Tibial nerve (tissue), 4 donors: ENCODE measurements around the gene CALU. TPM values are rescaled to one million over a fixed set of nuclear protein-coding genes. Genes with fewer than 3 reads are reported as not detected.

ENCODE experiments used
- DNase-seq, 2 donors: peaks; one replicate each; pipeline ENCODE4 v3.0.0-alpha.2; 2019; ENCODE audit warnings: low spot score in 2 of 2
- H3K27ac ChIP-seq, 4 donors: fragments of 200-600 bp; sonication (generic) in 3 of 4; one replicate each; pipeline ENCODE4 v1.5.1; 2017 to 2019; ENCODE audit warnings: mild to moderate bottlenecking in 1 of 4
- H3K27me3 ChIP-seq, 2 donors: fragments of 200-600 bp; sonication (generic) in 1 of 2; one replicate each; pipeline versions ENCODE4 v1.5.1 to v1.6.0; 2017 to 2019
- H3K36me3 ChIP-seq, 3 donors: fragments of 200-600 bp; sonication (generic); one replicate each; pipeline ENCODE4 v1.5.1; 2018 to 2019
- H3K4me1 ChIP-seq, 4 donors: fragments of 200-600 bp; sonication (generic) in 3 of 4; one replicate each; pipeline ENCODE4 v1.5.1; 2017 to 2019
- H3K4me3 ChIP-seq, 4 donors: fragments of 200-600 bp; sonication (generic) in 3 of 4; one replicate each; pipeline ENCODE4 v1.5.1; 2017 to 2019; ENCODE audit warnings: mild to moderate bottlenecking in 1 of 4, moderate library complexity in 1 of 4
- H3K9me3 ChIP-seq, 4 donors: fragments of 200-600 bp; sonication (generic) in 3 of 4; one replicate each; pipeline ENCODE4 v1.5.1; 2017 to 2019
- EP300 ChIP-seq, 2 donors: sonication (generic); formaldehyde crosslinking; IDR thresholded peaks; one replicate each; pipeline ENCODE4 v1.6.1; 2017; ENCODE audit warnings: antibody characterized with exemption in 2 of 2, mild to moderate bottlenecking in 1 of 2
- POLR2A ChIP-seq, 2 donors: fragments of 450-650 bp; IDR thresholded peaks; one replicate each; pipeline ENCODE4 v1.6.1; 2017; ENCODE audit warnings: antibody characterized with exemption in 2 of 2, mild to moderate bottlenecking in 2 of 2, moderate library complexity in 2 of 2
- WGBS, 2 donors: methylation state at CpG; one replicate each; pipeline ENCODE4 v1.1.5; 2018; 5-methylcytosine and 5-hydroxymethylcytosine counted together
- total RNA-seq, 4 donors: library from RNA; depleted of rRNA; stranded (reverse); fragments of >200 nt; gene quantifications; one replicate each; pipeline ENCODE4 v1.1.0, GENCODE V29; 2016
- TF ChIP-seq, protein P1 (sequence below), 5 experiments: fragments of 200-600 bp in 3 of 5; fragments of 450-650 bp in 2 of 5; sonication (generic) in 3 of 5; IDR thresholded peaks; one replicate each; pipeline ENCODE4 v1.5.1; 2016 to 2019; ENCODE audit warnings: antibody characterized with exemption in 5 of 5, mild to moderate bottlenecking in 3 of 5, moderate library complexity in 2 of 5

Gene CALU
- total RNA-seq, 4 donors from 2014 or later, result 77.3 to 94.8 (median 90.0) TPM

DNA sequence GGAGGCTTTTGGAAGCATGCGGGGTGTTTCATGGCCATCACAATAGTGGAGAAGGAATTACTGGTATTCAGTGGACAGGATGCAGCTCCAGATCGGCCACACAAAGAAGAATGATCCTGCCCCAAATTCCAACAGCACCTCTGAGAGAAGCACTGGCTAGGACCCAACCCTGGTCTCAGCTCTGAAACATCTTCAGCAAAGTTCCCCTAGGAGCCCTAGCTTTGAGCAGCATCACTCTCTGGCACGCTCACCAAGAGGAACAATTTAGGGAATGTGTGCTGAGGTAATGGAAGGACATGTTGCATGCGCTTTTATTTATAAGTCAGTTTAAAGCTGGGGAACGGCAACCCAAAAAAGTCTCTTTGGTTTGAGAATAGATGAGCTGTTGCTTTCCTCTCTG is 42.0 kb downstream of the CALU start:
- H3K27ac ChIP-seq, result peak overlapping the region in 1 of 4 donors; percentile 38
- H3K4me1 ChIP-seq, result peaks cover 0 to 2% (median 0%) of the 10 kb centered on the region in 4 donors
- WGBS, 2 donors, result 55 to 66% methylated on average over 5 of the region's 5 CpGs
- peaks cover 0 to 19% (median 2%) of the 10 kb centered on the region in 4 donors for H3K9me3 ChIP-seq
- peak in 1 of 2 donors; percentile 29 for DNase-seq
- H3K27me3 ChIP-seq, result no peaks in the 10 kb centered on the region
- no peaks in the 10 kb centered on the region for H3K36me3 ChIP-seq
- H3K4me3 ChIP-seq, result no peak overlapping the region
- TF ChIP-seq POLR2A (IDR thresholded peaks at IDR 0.05), result no peak
- TF ChIP-seq, protein P1, sequence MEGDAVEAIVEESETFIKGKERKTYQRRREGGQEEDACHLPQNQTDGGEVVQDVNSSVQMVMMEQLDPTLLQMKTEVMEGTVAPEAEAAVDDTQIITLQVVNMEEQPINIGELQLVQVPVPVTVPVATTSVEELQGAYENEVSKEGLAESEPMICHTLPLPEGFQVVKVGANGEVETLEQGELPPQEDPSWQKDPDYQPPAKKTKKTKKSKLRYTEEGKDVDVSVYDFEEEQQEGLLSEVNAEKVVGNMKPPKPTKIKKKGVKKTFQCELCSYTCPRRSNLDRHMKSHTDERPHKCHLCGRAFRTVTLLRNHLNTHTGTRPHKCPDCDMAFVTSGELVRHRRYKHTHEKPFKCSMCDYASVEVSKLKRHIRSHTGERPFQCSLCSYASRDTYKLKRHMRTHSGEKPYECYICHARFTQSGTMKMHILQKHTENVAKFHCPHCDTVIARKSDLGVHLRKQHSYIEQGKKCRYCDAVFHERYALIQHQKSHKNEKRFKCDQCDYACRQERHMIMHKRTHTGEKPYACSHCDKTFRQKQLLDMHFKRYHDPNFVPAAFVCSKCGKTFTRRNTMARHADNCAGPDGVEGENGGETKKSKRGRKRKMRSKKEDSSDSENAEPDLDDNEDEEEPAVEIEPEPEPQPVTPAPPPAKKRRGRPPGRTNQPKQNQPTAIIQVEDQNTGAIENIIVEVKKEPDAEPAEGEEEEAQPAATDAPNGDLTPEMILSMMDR (IDR thresholded peaks at IDR 0.05), result no peak
- TF ChIP-seq EP300 (IDR thresholded peaks at IDR 0.05), result no peak

DNA sequence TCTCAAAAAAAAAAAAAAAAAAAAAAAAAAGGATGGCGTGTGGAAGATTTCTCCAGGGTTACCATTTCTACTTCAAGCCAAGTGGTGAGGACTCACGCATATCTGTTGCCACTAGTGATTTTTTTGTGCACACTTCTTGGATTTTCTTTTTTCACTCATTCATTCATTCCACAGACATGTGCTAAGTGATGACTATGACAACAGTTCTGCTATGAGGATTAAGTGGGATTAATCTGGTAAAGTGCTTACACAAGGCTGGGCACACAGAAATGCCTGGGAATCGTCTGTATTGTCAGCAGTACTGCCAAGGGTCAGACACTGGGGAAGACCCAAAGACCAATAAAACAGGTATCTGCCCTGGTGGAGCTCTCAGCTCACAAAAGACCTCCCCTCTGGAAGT is 42.7 kb downstream of the CALU start:
- WGBS, 2 donors, result 64 to 75% methylated on average over 3 of the region's 3 CpGs
- H3K9me3 ChIP-seq, result peaks cover 0 to 18% (median 2%) of the 10 kb centered on the region in 4 donors
- TF ChIP-seq, protein P1 (IDR thresholded peaks at IDR 0.05), result no peak
- TF ChIP-seq EP300 (IDR thresholded peaks at IDR 0.05) (no peak), POLR2A (IDR thresholded peaks at IDR 0.05) (no peak)
- no peaks in the 10 kb centered on the region for H3K27me3 ChIP-seq
- no peak overlapping the region for H3K27ac ChIP-seq
- peaks cover 0 to 2% (median 0%) of the 10 kb centered on the region in 4 donors for H3K4me1 ChIP-seq
- no peak overlapping the region for H3K4me3 ChIP-seq
- DNase-seq, result no peak
- no peaks in the 10 kb centered on the region for H3K36me3 ChIP-seq

DNA sequence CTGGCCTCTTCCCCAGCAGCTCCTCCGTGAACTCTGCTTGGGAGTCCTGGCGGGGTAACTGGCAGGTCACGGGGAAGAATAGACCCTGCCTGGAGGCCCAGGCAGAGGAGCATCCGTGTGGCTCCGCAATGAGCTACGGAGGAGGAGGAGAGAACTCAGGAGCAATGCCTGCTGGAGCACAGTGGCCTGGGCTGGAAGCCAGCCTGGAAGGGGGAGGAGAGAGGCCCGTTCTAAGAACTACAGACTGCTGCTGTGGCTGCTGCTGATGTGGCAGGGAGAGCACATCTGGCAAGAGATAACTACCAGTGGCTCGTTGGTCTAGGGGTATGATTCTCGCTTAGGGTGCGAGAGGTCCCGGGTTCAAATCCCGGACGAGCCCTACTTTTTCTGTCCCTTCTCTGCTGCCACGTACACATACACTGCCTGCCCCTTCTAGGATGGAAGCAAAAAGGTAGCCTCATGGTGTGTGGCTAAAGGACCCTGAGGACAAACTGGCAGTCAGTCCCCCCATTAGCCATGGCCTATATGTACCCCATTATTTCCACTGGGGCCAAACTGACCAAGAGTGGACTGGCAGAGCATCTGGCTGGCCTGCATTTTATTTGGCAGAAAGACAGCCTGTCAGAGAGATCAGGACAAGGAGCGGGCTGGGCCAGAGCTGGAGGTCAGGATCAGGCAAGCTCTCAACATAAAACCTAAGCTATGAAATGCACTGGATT is 44.1 kb downstream of the CALU start:
- Histone ChIP-seq H3K27me3 (no peaks in the 10 kb centered on the region), H3K4me1 (peaks cover 0 to 2% (median 0%) of the 10 kb centered on the region in 4 donors), H3K36me3 (no peaks in the 10 kb centered on the region), H3K27ac (no peak overlapping the region), H3K4me3 (no peak overlapping the region), H3K9me3 (peaks cover 0 to 5% (median under 1%) of the 10 kb centered on the region in 4 donors)
- TF ChIP-seq POLR2A (IDR thresholded peaks at IDR 0.05), result no peak
- TF ChIP-seq, protein P1 (IDR thresholded peaks at IDR 0.05), result no peak
- 23 to 31% methylated on average over 14 to 15 of the region's 15 CpGs for WGBS, 2 donors
- peak; percentile 44 to 72 for DNase-seq

DNA sequence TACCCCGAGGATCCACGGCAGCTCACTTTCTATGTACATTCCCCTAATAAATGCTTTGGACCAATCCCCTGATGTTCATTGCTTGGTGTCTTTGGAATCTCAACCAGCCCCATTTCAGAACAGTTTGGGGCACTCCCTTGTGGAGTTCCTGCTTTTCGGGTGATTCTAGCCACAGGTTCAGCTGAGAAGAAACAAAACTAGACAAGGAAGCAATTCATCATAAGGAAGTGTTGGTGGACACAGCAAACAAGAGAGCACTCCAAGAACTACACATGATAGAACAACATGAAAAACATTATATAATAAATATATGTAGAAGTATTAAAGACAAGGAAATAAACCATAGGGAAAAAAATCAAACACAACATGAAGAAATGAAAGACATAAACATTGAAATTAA is 46.6 kb downstream of the CALU start:
- no peaks in the 10 kb centered on the region for H3K27me3 ChIP-seq
- H3K4me1 ChIP-seq, result peaks cover 0 to 11% (median 0%) of the 10 kb centered on the region in 4 donors
- H3K27ac ChIP-seq, result no peak overlapping the region
- TF ChIP-seq POLR2A (IDR thresholded peaks at IDR 0.05) (no peak), EP300 (IDR thresholded peaks at IDR 0.05) (no peak)
- TF ChIP-seq, protein P1 (IDR thresholded peaks at IDR 0.05), result no peak
- WGBS, 2 donors, result 84% methylated on average over 3 of the region's 3 CpGs
- H3K36me3 ChIP-seq, result no peaks in the 10 kb centered on the region
- no peaks in the 10 kb centered on the region for H3K9me3 ChIP-seq
- no peak overlapping the region for H3K4me3 ChIP-seq
- DNase-seq, result no peak
